Gastrocnemius medialis (tissue), 4 donors: ENCODE data around the gene CPNE7. TPM values are rescaled to one million over a fixed set of nuclear protein-coding genes. Genes with fewer than 3 reads are reported as not detected.

Experiments used
- ATAC-seq, 2 donors: fragments of 150-250 bp; one replicate each; pipeline ENCODE4 v1.9.1; 2016
- DNase-seq, 2 donors: peaks; one replicate each; pipeline ENCODE4 v3.0.0-alpha.2; 2019
- H3K27ac ChIP-seq, 4 donors: fragments of 200-600 bp; sonication (generic); 1 replicate in 1 of 4; 2 replicates in 3 of 4; pipeline ENCODE4 v1.5.1; 2016 to 2018; ENCODE audit warnings: mild to moderate bottlenecking in 2 of 4, moderate library complexity in 1 of 4
- H3K27me3 ChIP-seq, 3 donors: fragments of 200-600 bp; sonication (generic) in 2 of 3; 1 replicate in 1 of 3; 2 replicates in 2 of 3; pipeline versions ENCODE4 v1.5.1 to v1.6.0; 2016 to 2019; ENCODE audit warnings: mild to moderate bottlenecking in 1 of 3, moderate library complexity in 1 of 3
- H3K36me3 ChIP-seq, 2 donors: fragments of 200-600 bp; sonication (generic) in 1 of 2; one replicate each; pipeline ENCODE4 v1.5.1; 2017 to 2018
- H3K4me1 ChIP-seq, 2 donors: fragments of 200-600 bp; sonication (generic) in 1 of 2; one replicate each; pipeline ENCODE4 v1.5.1; 2016 to 2017; ENCODE audit warnings: mild to moderate bottlenecking in 2 of 2
- H3K4me3 ChIP-seq, 4 donors: fragments of 200-600 bp; sonication (generic) in 3 of 4; 1 replicate in 1 of 4; 2 replicates in 3 of 4; pipeline ENCODE4 v1.5.1; 2016 to 2019; ENCODE audit warnings: mild to moderate bottlenecking in 2 of 4
- H3K9me3 ChIP-seq, 3 donors: fragments of 200-600 bp; sonication (generic) in 2 of 3; 1 replicate in 1 of 3; 2 replicates in 2 of 3; pipeline ENCODE4 v1.5.1; 2016 to 2019
- CTCF ChIP-seq, 5 experiments: fragments of 450-650 bp in 3 of 5; fragments of 200-600 bp in 2 of 5; sonication (generic) in 2 of 5; IDR thresholded peaks in 4 of 5; conservative IDR thresholded peaks in 1 of 5; 1 replicate in 4 of 5; 2 replicates in 1 of 5; pipeline ENCODE4 v1.5.1; 2016 to 2019; ENCODE audit warnings: antibody characterized with exemption in 5 of 5, mild to moderate bottlenecking in 3 of 5, moderate library complexity in 3 of 5
- POLR2A ChIP-seq, 2 donors: fragments of 450-650 bp; IDR thresholded peaks; one replicate each; pipeline ENCODE4 v1.6.1; 2017; ENCODE audit warnings: antibody characterized with exemption in 2 of 2, mild to moderate bottlenecking in 2 of 2, moderate library complexity in 2 of 2
- in situ Hi-C, 4 donors: fragments of 200-750 bp; cut with MboI; loops; one replicate each; pipeline versions ENCODE4 v1.15.0 to v1.8.0; 2017; ENCODE audit warnings: low sequenced_read_pairs in 4 of 4
- intact Hi-C: fragments of 100-400 bp; cut with DNase I; formaldehyde crosslinking; loops from one replicate; pipeline ENCODE4 v1.15.1; 2023; ENCODE audit warnings: low total_unique reads
- total RNA-seq, 4 donors: library from RNA; depleted of rRNA; stranded (reverse); fragments of >200 nt; gene quantifications; one replicate each; pipeline versions ENCODE4 v1.1.0 to v1.2.3, GENCODE V29; 2016

CPNE7 gene
- total RNA-seq, 4 donors from 2014 or later = not detected

- Histone ChIP-seq H3K27ac (no peak overlapping the region), H3K27me3 (no peaks in the 10 kb centered on the region), H3K4me3 (no peak overlapping the region), H3K9me3 (no peaks in the 10 kb centered on the region), H3K4me1 (peaks cover 16 to 23% of the 10 kb centered on the region in 2 donors), H3K36me3 (peaks cover 0 to 52% of the 10 kb centered on the region in 2 donors)
- DNase-seq = no peak
- ATAC-seq = no peak
- TF ChIP-seq CTCF (IDR thresholded peaks at IDR 0.05 in 4 of 5, conservative IDR thresholded peaks at IDR 0.05 in 1 of 5) (no peak), POLR2A (IDR thresholded peaks at IDR 0.05) (no peak)
- in situ Hi-C loops (no loop called here), intact Hi-C loops (no loop called here)
These were observed 37.3 kb upstream of the CPNE7 start for GRCh38 chr16:89538286-89538685.

DNA sequence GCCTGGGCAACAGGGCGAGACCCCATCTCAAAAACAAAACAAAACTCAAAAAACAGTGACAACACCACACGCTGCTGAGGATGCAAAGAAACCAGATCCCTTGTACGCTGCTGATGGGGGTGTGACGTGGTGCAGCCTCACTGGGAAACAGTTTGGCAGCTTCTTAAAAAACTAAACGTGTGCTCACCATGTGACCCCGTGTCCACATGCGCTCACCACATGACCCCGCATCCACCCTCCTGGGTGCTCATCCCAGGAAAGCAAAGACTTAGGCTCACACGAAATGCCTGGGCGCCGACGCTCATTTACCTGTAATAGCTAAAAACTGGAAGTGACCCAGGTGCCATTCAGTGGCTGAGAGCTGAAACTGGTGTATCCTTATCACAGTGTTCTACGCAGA lies 35.0 kb upstream of the CPNE7 start:
- H3K27me3 ChIP-seq = no peaks in the 10 kb centered on the region
- intact Hi-C loops (no loop called here), in situ Hi-C loops (no loop called here)
- H3K4me3 ChIP-seq = no peak overlapping the region
- DNase-seq (no peak), ATAC-seq (no peak)
- no peak overlapping the region for H3K27ac ChIP-seq
- peaks cover 0 to 55% of the 10 kb centered on the region in 2 donors for H3K36me3 ChIP-seq
- peaks cover under 1 to 2% of the 10 kb centered on the region in 2 donors for H3K4me1 ChIP-seq
- TF ChIP-seq CTCF (IDR thresholded peaks at IDR 0.05 in 4 of 5, conservative IDR thresholded peaks at IDR 0.05 in 1 of 5) (no peak), POLR2A (IDR thresholded peaks at IDR 0.05) (no peak)
- no peaks in the 10 kb centered on the region for H3K9me3 ChIP-seq

DNA sequence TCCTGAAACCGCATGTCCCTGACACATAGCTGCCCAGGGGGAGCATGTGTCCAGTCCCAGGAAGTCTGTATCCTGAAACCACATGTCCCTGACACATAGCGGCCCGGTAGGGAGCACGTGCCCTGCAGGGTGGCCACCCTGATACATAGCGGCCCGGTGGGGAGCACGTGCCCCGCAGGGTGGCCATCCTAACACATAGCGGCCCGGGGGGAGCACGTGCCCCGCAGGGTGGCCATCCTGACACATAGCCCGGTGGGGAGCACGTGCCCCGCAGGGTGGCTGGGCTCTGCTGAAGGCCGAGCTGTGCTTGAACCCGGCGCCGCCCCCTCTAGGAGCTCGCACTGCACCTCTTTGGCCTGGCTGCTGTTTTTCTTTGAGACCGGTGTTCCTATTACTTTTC lies 33.8 kb upstream of the CPNE7 start:
- no peaks in the 10 kb centered on the region for H3K9me3 ChIP-seq
- ATAC-seq = no peak
- H3K4me3 ChIP-seq = no peak overlapping the region
- DNase-seq = no peak
- peaks cover 0 to 63% of the 10 kb centered on the region in 2 donors for H3K36me3 ChIP-seq
- in situ Hi-C loops (no loop called here), intact Hi-C loops (no loop called here)
- H3K27me3 ChIP-seq = no peaks in the 10 kb centered on the region
- no peak overlapping the region for H3K27ac ChIP-seq
- H3K4me1 ChIP-seq = no peaks in the 10 kb centered on the region
- TF ChIP-seq CTCF (IDR thresholded peaks at IDR 0.05 in 4 of 5, conservative IDR thresholded peaks at IDR 0.05 in 1 of 5) (no peak), POLR2A (IDR thresholded peaks at IDR 0.05) (no peak)

DNA sequence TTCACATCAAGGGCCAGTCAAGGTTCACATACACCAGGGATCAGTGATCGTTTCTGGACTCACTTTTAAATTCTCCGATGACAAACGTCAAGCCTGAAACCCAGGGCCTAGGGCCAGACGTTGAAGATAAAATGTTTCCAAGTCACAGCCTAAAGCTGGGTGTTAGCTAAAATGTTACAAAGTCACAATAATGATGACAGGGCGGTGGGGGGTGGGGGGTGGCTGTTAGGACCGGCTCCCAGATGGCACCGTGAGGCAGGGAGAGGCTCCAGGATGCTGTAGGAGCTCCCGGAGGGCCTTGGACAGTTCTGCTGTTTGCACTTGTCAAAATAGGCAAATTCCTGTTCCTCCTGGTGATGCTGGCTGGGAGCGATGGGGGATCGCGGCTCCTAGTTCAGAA lies 31.4 kb upstream of the CPNE7 start:
- H3K4me1 ChIP-seq = no peaks in the 10 kb centered on the region
- intact Hi-C loops = no loop called here
- TF ChIP-seq CTCF (IDR thresholded peaks at IDR 0.05 in 4 of 5, conservative IDR thresholded peaks at IDR 0.05 in 1 of 5) (no peak), POLR2A (IDR thresholded peaks at IDR 0.05) (no peak)
- DNase-seq (no peak), ATAC-seq (no peak)
- H3K9me3 ChIP-seq = no peaks in the 10 kb centered on the region
- no peak overlapping the region for H3K27ac ChIP-seq
- H3K4me3 ChIP-seq = no peak overlapping the region
- peaks cover 0 to 67% of the 10 kb centered on the region in 2 donors for H3K36me3 ChIP-seq
- in situ Hi-C loops = no loop called here
- no peaks in the 10 kb centered on the region for H3K27me3 ChIP-seq

DNA sequence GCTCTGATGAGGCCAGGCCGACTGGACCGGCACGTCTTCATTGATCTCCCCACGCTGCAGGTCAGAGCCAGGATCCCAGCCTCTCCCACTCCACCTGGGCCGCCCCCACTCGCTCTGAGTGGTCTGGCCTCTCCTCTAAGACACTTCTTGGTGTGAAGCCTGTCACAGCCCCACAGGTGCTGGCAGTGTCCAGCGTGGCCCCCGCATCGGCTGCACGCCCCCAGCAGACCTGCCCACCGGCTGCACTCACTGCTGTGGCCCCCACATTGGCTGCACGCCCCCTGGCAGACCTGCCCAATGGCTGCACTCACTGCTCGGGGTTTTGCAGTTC lies 30.9 kb upstream of the CPNE7 start:
- Histone ChIP-seq H3K27me3 (no peaks in the 10 kb centered on the region), H3K27ac (no peak overlapping the region), H3K4me1 (no peaks in the 10 kb centered on the region), H3K4me3 (no peak overlapping the region), H3K36me3 (peaks cover 0 to 73% of the 10 kb centered on the region in 2 donors), H3K9me3 (no peaks in the 10 kb centered on the region)
- ATAC-seq (no peak), DNase-seq (no peak)
- no peak for TF ChIP-seq CTCF (IDR thresholded peaks at IDR 0.05 in 4 of 5, conservative IDR thresholded peaks at IDR 0.05 in 1 of 5)
- no peak for TF ChIP-seq POLR2A (IDR thresholded peaks at IDR 0.05)
- intact Hi-C loops = no loop called here
- in situ Hi-C loops = no loop called here
